ENCODE data around the gene NPB.

The NPB gene

GRCh38 chr17:81912441-81913309 is 10.6 kb downstream of the NPB start (continued):
- TF ChIP-seq ZBTB44 (tag by site-specific recombination; IDR thresholded peaks at IDR 0.05) = no peak
- TF ChIP-seq KLF1 (tag by site-specific recombination; IDR thresholded peaks at IDR 0.05) = peak; percentile 86
- peak; percentile 88 for TF ChIP-seq ZNF692 (tag by site-specific recombination; IDR thresholded peaks at IDR 0.05)
- no peak for TF ChIP-seq GLIS1 (tag by site-specific recombination; IDR thresholded peaks at IDR 0.05)

GRCh38 chr17:81913394-81914102 is 11.5 kb downstream of the NPB start:
- peaks cover 0 to 52% of the 10 kb centered on the region in 2 experiments; a peak in 1 of 3 replicates for H3K36me3 ChIP-seq (ENCODE audit: control insufficient read depth in 2 of 2, insufficient read depth in 1 of 2, low read length in 2 of 2)
- POLR2A ChIA-PET = interaction anchor here (0.6 to 1.2 kb wide), 7 partner anchors 10 to 210 kb away, joined by 3 to 6 read pairs (median 3); partner anchors contain the start of gene MRPL12
- peaks cover 10% of the 10 kb centered on the region for H3K4me1 ChIP-seq (ENCODE audit: control insufficient read depth, insufficient read depth, low read length)
- H3K9me3 ChIP-seq (ENCODE audit: control insufficient read depth, insufficient read depth, low read depth, low read length) = no peaks in the 10 kb centered on the region
- no peak overlapping the region for H3K27ac ChIP-seq (ENCODE audit: extremely low read depth, low read depth, low read length)
- TF ChIP-seq ATF2 (tag by site-specific recombination; IDR thresholded peaks at IDR 0.05; ENCODE audit: low read depth) = peak; percentile 87
- no peak for TF ChIP-seq ZNF600 (tag by site-specific recombination; IDR thresholded peaks at IDR 0.05)
- TF ChIP-seq ZNF629 (tag by site-specific recombination; IDR thresholded peaks at IDR 0.05) = peak; percentile 40; the same call in 1 of the 2 replicates
- TF ChIP-seq ZIC2 (tag by site-specific recombination; IDR thresholded peaks at IDR 0.05) = 0 out of 2 replicates have a peak, but pooled peaks have one; percentile 7
- TF ChIP-seq HIC1 (tag by site-specific recombination; IDR thresholded peaks at IDR 0.05) = peak; percentile 53; the same call in 1 of the 2 replicates
- CTCF ChIA-PET = interaction anchor here (0.7 to 1.0 kb wide), 5 partner anchors 11 to 106 kb away, joined by 3 to 5 read pairs (median 3); no protein-coding TSS in a partner anchor
- no peak overlapping the region for H3K4me3 ChIP-seq (ENCODE audit: low read depth, low read length)

GRCh38 chr17:81914103-81914850 is 12.2 kb downstream of the NPB start:
- H3K4me3 ChIP-seq (ENCODE audit: low read depth, low read length) = no peak overlapping the region
- H3K9me3 ChIP-seq (ENCODE audit: control insufficient read depth, insufficient read depth, low read depth, low read length) = no peaks in the 10 kb centered on the region
- CTCF ChIA-PET = no interaction called here
- peaks cover 0 to 53% of the 10 kb centered on the region in 2 experiments; a peak in 1 of 3 replicates for H3K36me3 ChIP-seq (ENCODE audit: control insufficient read depth in 2 of 2, insufficient read depth in 1 of 2, low read length in 2 of 2)
- H3K4me1 ChIP-seq (ENCODE audit: control insufficient read depth, insufficient read depth, low read length) = peaks cover 10% of the 10 kb centered on the region
- no peak overlapping the region for H3K27ac ChIP-seq (ENCODE audit: extremely low read depth, low read depth, low read length)
- POLR2A ChIA-PET = interaction anchor here (0.8 to 1.0 kb wide), 2 partner anchors 19 to 32 kb away, joined by 3 read pairs; no protein-coding TSS in a partner anchor
- TF ChIP-seq MZF1 (tag by site-specific recombination; IDR thresholded peaks at IDR 0.05; ENCODE audit: borderline replicate concordance) = no peak
- TF ChIP-seq SCRT2 (tag by site-specific recombination; IDR thresholded peaks at IDR 0.05) = no peak
- TF ChIP-seq ZNF37A (tag by site-specific recombination; IDR thresholded peaks at IDR 0.05) = no peak
- TF ChIP-seq ZNF350 (tag by site-specific recombination; IDR thresholded peaks at IDR 0.05) = no peak
- no peak for TF ChIP-seq ZBTB17 (tag by site-specific recombination; IDR thresholded peaks at IDR 0.05)
- no peak for TF ChIP-seq ZNF214 (tag by site-specific recombination; IDR thresholded peaks at IDR 0.05; ENCODE audit: borderline replicate concordance)
- no peak for TF ChIP-seq ZNF777 (tag by site-specific recombination; IDR thresholded peaks at IDR 0.05; ENCODE audit: borderline replicate concordance)
- no peak for TF ChIP-seq ZNF140 (tag by site-specific recombination; IDR thresholded peaks at IDR 0.05)
- TF ChIP-seq ZNF791 (tag by site-specific recombination; IDR thresholded peaks at IDR 0.05) = no peak
- no peak for TF ChIP-seq ZNF600 (tag by site-specific recombination; IDR thresholded peaks at IDR 0.05)
- TF ChIP-seq ZNF76 (tag by site-specific recombination; IDR thresholded peaks at IDR 0.05; ENCODE audit: borderline replicate concordance, low read depth) = no peak
- TF ChIP-seq ZIC2 (tag by site-specific recombination; IDR thresholded peaks at IDR 0.05) = no peak
